Measurements from ENCODE around the gene CABP1. TPM values are rescaled to one million over a fixed set of nuclear protein-coding genes. Genes with fewer than 3 reads are reported as not detected.

CABP1 gene
- total and polyA plus RNA-seq, 4 donors = 0.05 to 0.12 (median 0.08) TPM; not detected in 1

GRCh38 chr12:120699553-120699952 lies 59.1 kb downstream of the CABP1 start:
- H3K4me1 ChIP-seq (ENCODE audit: control insufficient read depth in 4 of 4, insufficient read depth in 4 of 4, low read length in 3 of 4) = peaks cover 0 to 1% (median 0%) of the 10 kb centered on the region in 4 donors
- no peak overlapping the region for H3K9ac ChIP-seq (ENCODE audit: low read depth in 1 of 2, low read length in 2 of 2)
- TF ChIP-seq CTCF (IDR thresholded peaks at IDR 0.05; ENCODE audit: low read depth, low read length, missing input control) = no peak
- no peak for TF ChIP-seq JUND (IDR thresholded peaks at IDR 0.05)
- no peak for TF ChIP-seq FOXA2 (IDR thresholded peaks at IDR 0.05)
- TF ChIP-seq NR2F2 (IDR thresholded peaks at IDR 0.05) = no peak
- TF ChIP-seq, protein P1, sequence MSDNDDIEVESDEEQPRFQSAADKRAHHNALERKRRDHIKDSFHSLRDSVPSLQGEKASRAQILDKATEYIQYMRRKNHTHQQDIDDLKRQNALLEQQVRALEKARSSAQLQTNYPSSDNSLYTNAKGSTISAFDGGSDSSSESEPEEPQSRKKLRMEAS (IDR thresholded peaks at IDR 0.05) = no peak
- TF ChIP-seq EGR1 (IDR thresholded peaks at IDR 0.05; ENCODE audit: low read depth in 2 of 2) = no peak
- TF ChIP-seq, protein P2, sequence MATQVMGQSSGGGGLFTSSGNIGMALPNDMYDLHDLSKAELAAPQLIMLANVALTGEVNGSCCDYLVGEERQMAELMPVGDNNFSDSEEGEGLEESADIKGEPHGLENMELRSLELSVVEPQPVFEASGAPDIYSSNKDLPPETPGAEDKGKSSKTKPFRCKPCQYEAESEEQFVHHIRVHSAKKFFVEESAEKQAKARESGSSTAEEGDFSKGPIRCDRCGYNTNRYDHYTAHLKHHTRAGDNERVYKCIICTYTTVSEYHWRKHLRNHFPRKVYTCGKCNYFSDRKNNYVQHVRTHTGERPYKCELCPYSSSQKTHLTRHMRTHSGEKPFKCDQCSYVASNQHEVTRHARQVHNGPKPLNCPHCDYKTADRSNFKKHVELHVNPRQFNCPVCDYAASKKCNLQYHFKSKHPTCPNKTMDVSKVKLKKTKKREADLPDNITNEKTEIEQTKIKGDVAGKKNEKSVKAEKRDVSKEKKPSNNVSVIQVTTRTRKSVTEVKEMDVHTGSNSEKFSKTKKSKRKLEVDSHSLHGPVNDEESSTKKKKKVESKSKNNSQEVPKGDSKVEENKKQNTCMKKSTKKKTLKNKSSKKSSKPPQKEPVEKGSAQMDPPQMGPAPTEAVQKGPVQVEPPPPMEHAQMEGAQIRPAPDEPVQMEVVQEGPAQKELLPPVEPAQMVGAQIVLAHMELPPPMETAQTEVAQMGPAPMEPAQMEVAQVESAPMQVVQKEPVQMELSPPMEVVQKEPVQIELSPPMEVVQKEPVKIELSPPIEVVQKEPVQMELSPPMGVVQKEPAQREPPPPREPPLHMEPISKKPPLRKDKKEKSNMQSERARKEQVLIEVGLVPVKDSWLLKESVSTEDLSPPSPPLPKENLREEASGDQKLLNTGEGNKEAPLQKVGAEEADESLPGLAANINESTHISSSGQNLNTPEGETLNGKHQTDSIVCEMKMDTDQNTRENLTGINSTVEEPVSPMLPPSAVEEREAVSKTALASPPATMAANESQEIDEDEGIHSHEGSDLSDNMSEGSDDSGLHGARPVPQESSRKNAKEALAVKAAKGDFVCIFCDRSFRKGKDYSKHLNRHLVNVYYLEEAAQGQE (IDR thresholded peaks at IDR 0.05) = no peak
- TF ChIP-seq GABPA (IDR thresholded peaks at IDR 0.05 in 1 of 2, conservative IDR thresholded peaks at IDR 0.05 in 1 of 2) = no peak
- TF ChIP-seq, protein P3, sequence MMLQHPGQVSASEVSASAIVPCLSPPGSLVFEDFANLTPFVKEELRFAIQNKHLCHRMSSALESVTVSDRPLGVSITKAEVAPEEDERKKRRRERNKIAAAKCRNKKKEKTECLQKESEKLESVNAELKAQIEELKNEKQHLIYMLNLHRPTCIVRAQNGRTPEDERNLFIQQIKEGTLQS (IDR thresholded peaks at IDR 0.05) = no peak
- no peak for DNase-seq (ENCODE audit: low spot score)
- no peak overlapping the region for H3K4me3 ChIP-seq (ENCODE audit: low read depth in 1 of 3, low read length in 3 of 3)
- H3K36me3 ChIP-seq (ENCODE audit: control insufficient read depth in 4 of 4, insufficient read depth in 3 of 4, low read depth in 1 of 4, low read length in 3 of 4) = peaks cover 12 to 64% (median 55%) of the 10 kb centered on the region in 4 donors
- H3K9me3 ChIP-seq (ENCODE audit: control insufficient read depth in 4 of 4, low read length in 3 of 4) = no peaks in the 10 kb centered on the region
- no peaks in the 10 kb centered on the region for H3K27me3 ChIP-seq (ENCODE audit: control insufficient read depth in 4 of 4, insufficient read depth in 4 of 4, low read length in 3 of 4)
- 93% methylated on average over 7 of the region's 7 CpGs for WGBS
- H3K27ac ChIP-seq (ENCODE audit: low read depth in 1 of 2, low read length in 2 of 2) = no peak overlapping the region

GRCh38 chr12:120700886-120701285 lies 60.5 kb downstream of the CABP1 start:
- TF ChIP-seq EGR1 (IDR thresholded peaks at IDR 0.05; ENCODE audit: low read depth in 2 of 2) (no peak), YY1 (IDR thresholded peaks at IDR 0.05) (no peak), HNF4A (conservative IDR thresholded peaks at IDR 0.05) (no peak), RAD21 (IDR thresholded peaks at IDR 0.05) (no peak), HNF4G (IDR thresholded peaks at IDR 0.05) (no peak)
- TF ChIP-seq, protein P1 (IDR thresholded peaks at IDR 0.05) = no peak
- H3K9me3 ChIP-seq (ENCODE audit: control insufficient read depth in 4 of 4, low read length in 3 of 4) = no peaks in the 10 kb centered on the region
- H3K36me3 ChIP-seq (ENCODE audit: control insufficient read depth in 4 of 4, insufficient read depth in 3 of 4, low read depth in 1 of 4, low read length in 3 of 4) = peaks cover 10 to 52% (median 44%) of the 10 kb centered on the region in 4 donors
- H3K27ac ChIP-seq (ENCODE audit: low read depth in 1 of 2, low read length in 2 of 2) = no peak overlapping the region
- WGBS = 97% methylated on average over 5 of the region's 5 CpGs
- no peaks in the 10 kb centered on the region for H3K27me3 ChIP-seq (ENCODE audit: control insufficient read depth in 4 of 4, insufficient read depth in 4 of 4, low read length in 3 of 4)
- H3K4me1 ChIP-seq (ENCODE audit: control insufficient read depth in 4 of 4, insufficient read depth in 4 of 4, low read length in 3 of 4) = peaks cover 0 to 4% (median under 1%) of the 10 kb centered on the region in 4 donors
- no peak for DNase-seq (ENCODE audit: low spot score)
- no peak overlapping the region for H3K9ac ChIP-seq (ENCODE audit: low read depth in 1 of 2, low read length in 2 of 2)
- H3K4me3 ChIP-seq (ENCODE audit: low read depth in 1 of 3, low read length in 3 of 3) = no peak overlapping the region
